WTC11 (cell line): ENCODE results near the gene NT5C. TPM values are rescaled to one million over a fixed set of nuclear protein-coding genes. Genes with fewer than 3 reads are reported as not detected.
A peak's percentile ranks its signal among the peaks of the same experiment; 100 is the strongest.

Experiments
- ATAC-seq: fragments of 200-7000 bp; cut with Tn5 transposase; 2 replicates; pipeline ENCODE4 v1.10.0; 2021; ENCODE audit warnings: mild to moderate bottlenecking, moderate library complexity
- CTCF ChIA-PET: fragments of 300-600 bp; sonication (Branson Sonifier 250); formaldehyde crosslinking; loops from one replicate; lab custom pipeline; 2021; ENCODE audit warnings: antibody characterized with exemption; lab: Charles Lee
- POLR2A ChIA-PET: fragments of 350-600 bp; sonication (Branson Sonifier 250); formaldehyde crosslinking; loops from one replicate; lab custom pipeline; 2021; ENCODE audit warnings: antibody characterized with exemption; lab: Charles Lee
- DNase-seq: peaks from one replicate; pipeline ENCODE4 v3.0.0; 2021; ENCODE audit warnings: low spot score
- H3K27ac Mint-ChIP-seq: 2 replicates; pipeline ENCODE4 v1.8.0; 2021; ENCODE audit warnings: mixed read lengths
- H3K27me3 Mint-ChIP-seq: 2 replicates; pipeline ENCODE4 v1.8.0; 2021; ENCODE audit warnings: low read depth, mild to moderate bottlenecking, moderate library complexity, mixed read lengths
- H3K36me3 Mint-ChIP-seq: 2 replicates; pipeline ENCODE4 v1.8.0; 2021; ENCODE audit warnings: mixed read lengths
- H3K4me1 Mint-ChIP-seq: 2 replicates; pipeline ENCODE4 v1.8.0; 2022; ENCODE audit warnings: mixed read lengths
- H3K4me3 Mint-ChIP-seq: 2 replicates; pipeline ENCODE4 v1.8.0; 2021; ENCODE audit warnings: mild to moderate bottlenecking, moderate library complexity, mixed read lengths
- H3K9me3 Mint-ChIP-seq: 2 replicates; pipeline ENCODE4 v1.8.0; 2021; ENCODE audit warnings: mixed read lengths
- CBFB ChIP-seq: sonication (generic); formaldehyde crosslinking; IDR thresholded peaks from 2 replicates; pipeline ENCODE4 v1.8.1; 2022; ENCODE audit warnings: mild to moderate bottlenecking, low read depth, missing genetic modification reagents
- ESRRA ChIP-seq: sonication (generic); formaldehyde crosslinking; IDR thresholded peaks from 2 replicates; pipeline ENCODE4 v1.8.1; 2022; ENCODE audit warnings: mild to moderate bottlenecking, missing genetic modification reagents, borderline replicate concordance
- ETV6 ChIP-seq: sonication (generic); formaldehyde crosslinking; IDR thresholded peaks from 2 replicates; pipeline ENCODE4 v1.8.1; 2022; ENCODE audit warnings: mild to moderate bottlenecking, missing genetic modification reagents
- FOXJ3 ChIP-seq: sonication (generic); formaldehyde crosslinking; IDR thresholded peaks from 2 replicates; pipeline ENCODE4 v1.9.0; 2021; ENCODE audit warnings: missing genetic modification reagents, mild to moderate bottlenecking, borderline replicate concordance
- FOXP1 ChIP-seq: sonication (generic); formaldehyde crosslinking; IDR thresholded peaks from 2 replicates; pipeline ENCODE4 v1.8.0; 2022; ENCODE audit warnings: missing genetic modification reagents, mild to moderate bottlenecking, moderate library complexity, borderline replicate concordance
- IRF2 ChIP-seq: sonication (generic); formaldehyde crosslinking; IDR thresholded peaks from 2 replicates; pipeline ENCODE4 v1.8.0; 2022; ENCODE audit warnings: low read depth, missing genetic modification reagents, borderline replicate concordance
- RELA ChIP-seq: sonication (generic); formaldehyde crosslinking; IDR thresholded peaks from 2 replicates; pipeline ENCODE4 v1.8.1; 2022; ENCODE audit warnings: missing genetic modification reagents, mild to moderate bottlenecking, borderline replicate concordance
- TP53 ChIP-seq: sonication (generic); formaldehyde crosslinking; IDR thresholded peaks from 2 replicates; pipeline ENCODE4 v1.8.1; 2023; ENCODE audit warnings: mild to moderate bottlenecking, missing genetic modification reagents
- ZBTB21 ChIP-seq: sonication (generic); formaldehyde crosslinking; IDR thresholded peaks from 2 replicates; pipeline ENCODE4 v1.8.1; 2023; ENCODE audit warnings: mild to moderate bottlenecking, missing genetic modification reagents, borderline replicate concordance
- ZNF121 ChIP-seq: sonication (generic); formaldehyde crosslinking; IDR thresholded peaks from 2 replicates; pipeline ENCODE4 v1.8.0; 2023; ENCODE audit warnings: missing genetic modification reagents
- ZNF396 ChIP-seq: fragments of 250-450 bp; sonication (Bioruptor Pico); IDR thresholded peaks from 2 replicates; pipeline ENCODE4 v1.8.0; 2021; ENCODE audit warnings: mild to moderate bottlenecking, moderate library complexity, borderline replicate concordance
- ZNF423 ChIP-seq: fragments of 250-450 bp; sonication (Bioruptor Pico); IDR thresholded peaks from 2 replicates; pipeline ENCODE4 v2.1.2; 2022; ENCODE audit warnings: mild to moderate bottlenecking, moderate library complexity
- total RNA-seq: library from RNA; stranded (reverse); gene quantifications from 3 replicates; pipeline ENCODE4 v1.2.3, GENCODE V29; 2021
- TF ChIP-seq, protein P1 (sequence below): fragments of 250-450 bp; sonication (Bioruptor Pico); conservative IDR thresholded peaks from 2 replicates; pipeline ENCODE4 v1.9.0; 2021; ENCODE audit warnings: mild to moderate bottlenecking
- TF ChIP-seq, protein P2 (sequence below): sonication (generic); formaldehyde crosslinking; IDR thresholded peaks from 2 replicates; pipeline ENCODE4 v1.8.1; 2023; ENCODE audit warnings: mild to moderate bottlenecking, missing genetic modification reagents, moderate library complexity
- TF ChIP-seq, protein P3 (sequence below): sonication (generic); formaldehyde crosslinking; IDR thresholded peaks from 2 replicates; pipeline ENCODE4 v1.8.1; 2022; ENCODE audit warnings: mild to moderate bottlenecking, missing genetic modification reagents, moderate library complexity, borderline replicate concordance
- TF ChIP-seq, protein P4 (sequence below): fragments of 250-450 bp; sonication (Bioruptor Pico); IDR thresholded peaks from 2 replicates; pipeline ENCODE4 v1.9.0; 2021; ENCODE audit warnings: mild to moderate bottlenecking, borderline replicate concordance
- TF ChIP-seq, protein P5 (sequence below): sonication (generic); formaldehyde crosslinking; IDR thresholded peaks from 2 replicates; pipeline ENCODE4 v1.8.1; 2023; ENCODE audit warnings: mild to moderate bottlenecking, missing genetic modification reagents
- TF ChIP-seq, protein P6 (sequence below): sonication (generic); formaldehyde crosslinking; IDR thresholded peaks from 2 replicates; pipeline ENCODE4 v1.8.1; 2022; ENCODE audit warnings: missing genetic modification reagents, borderline replicate concordance
- TF ChIP-seq, protein P7 (sequence below): sonication (generic); formaldehyde crosslinking; IDR thresholded peaks from 2 replicates; pipeline ENCODE4 v1.8.0; 2022; ENCODE audit warnings: mild to moderate bottlenecking, missing genetic modification reagents

Gene NT5C
- total RNA-seq, 1 experiment from 2014 or later: 91.0 TPM

DNA sequence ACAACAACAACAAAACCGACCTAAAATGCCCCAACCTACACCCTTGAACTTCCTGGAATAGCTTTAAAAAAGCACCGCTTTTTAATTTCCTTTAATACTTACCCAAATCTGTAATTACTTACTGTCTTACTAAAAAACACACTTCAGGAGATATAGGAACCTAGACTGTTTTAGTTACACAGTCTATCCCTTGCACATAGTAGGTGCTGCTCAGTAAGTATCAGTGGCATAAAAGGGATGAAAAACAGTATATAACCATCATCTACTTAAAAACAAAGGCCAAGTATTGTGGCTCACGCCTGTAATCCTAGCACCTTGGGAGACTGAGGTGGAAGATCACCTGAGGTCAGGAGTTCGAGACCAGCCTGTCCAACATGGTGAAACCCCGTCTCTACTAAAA lies 45.1 kb upstream of the NT5C start:
- H3K36me3 Mint-ChIP-seq: peaks cover 68% of the 10 kb centered on the region
- CTCF ChIA-PET: interaction anchor here (0.6 to 1.5 kb wide), 3 partner anchors 25 to 122 kb away, joined by 3 to 7 read pairs (median 3); partner anchors contain the start of gene MIF4GD
- peaks cover 13% of the 10 kb centered on the region for H3K4me1 Mint-ChIP-seq
- TF ChIP-seq, protein P1, sequence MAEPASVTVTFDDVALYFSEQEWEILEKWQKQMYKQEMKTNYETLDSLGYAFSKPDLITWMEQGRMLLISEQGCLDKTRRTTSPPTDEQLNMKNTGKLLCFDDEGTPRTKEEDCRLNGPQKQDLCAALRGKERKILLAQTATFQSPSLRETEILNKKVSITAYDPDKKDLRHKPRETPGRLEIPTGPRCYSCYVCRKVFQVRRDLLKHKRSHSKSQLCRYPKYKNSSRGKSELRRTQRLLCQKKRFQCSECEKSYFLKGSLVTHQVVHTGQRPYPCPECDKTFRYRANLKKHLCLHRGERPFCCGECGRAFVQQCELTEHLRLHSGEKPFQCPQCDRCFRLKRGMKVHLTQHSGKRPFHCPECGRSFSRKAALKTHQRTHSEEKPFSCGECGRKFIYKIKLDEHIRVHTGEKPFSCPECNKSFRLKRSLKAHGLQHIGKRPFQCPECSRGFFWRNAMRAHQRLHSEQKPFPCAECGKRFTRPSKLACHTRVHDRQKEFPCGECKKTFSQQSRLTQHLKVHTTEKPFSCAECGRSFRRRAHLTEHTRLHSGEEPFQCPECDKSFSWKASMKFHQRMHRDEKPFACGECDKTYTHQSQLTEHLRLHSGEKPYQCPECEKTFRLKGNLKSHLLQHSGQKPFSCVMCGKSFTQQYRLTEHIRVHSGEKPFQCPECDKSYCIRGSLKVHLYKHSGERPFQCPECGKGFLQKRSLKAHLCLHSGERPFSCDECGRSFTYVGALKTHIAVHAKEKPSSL: no peak
- no peak for TF ChIP-seq ZNF121 (CRISPR knock-in tag)
- no peak for TF ChIP-seq ESRRA (CRISPR knock-in tag)
- no peak for TF ChIP-seq FOXJ3 (CRISPR knock-in tag)
- TF ChIP-seq, protein P2, sequence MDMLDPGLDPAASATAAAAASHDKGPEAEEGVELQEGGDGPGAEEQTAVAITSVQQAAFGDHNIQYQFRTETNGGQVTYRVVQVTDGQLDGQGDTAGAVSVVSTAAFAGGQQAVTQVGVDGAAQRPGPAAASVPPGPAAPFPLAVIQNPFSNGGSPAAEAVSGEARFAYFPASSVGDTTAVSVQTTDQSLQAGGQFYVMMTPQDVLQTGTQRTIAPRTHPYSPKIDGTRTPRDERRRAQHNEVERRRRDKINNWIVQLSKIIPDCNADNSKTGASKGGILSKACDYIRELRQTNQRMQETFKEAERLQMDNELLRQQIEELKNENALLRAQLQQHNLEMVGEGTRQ: no peak
- TF ChIP-seq ZBTB21 (CRISPR knock-in tag): no peak
- TF ChIP-seq, protein P3, sequence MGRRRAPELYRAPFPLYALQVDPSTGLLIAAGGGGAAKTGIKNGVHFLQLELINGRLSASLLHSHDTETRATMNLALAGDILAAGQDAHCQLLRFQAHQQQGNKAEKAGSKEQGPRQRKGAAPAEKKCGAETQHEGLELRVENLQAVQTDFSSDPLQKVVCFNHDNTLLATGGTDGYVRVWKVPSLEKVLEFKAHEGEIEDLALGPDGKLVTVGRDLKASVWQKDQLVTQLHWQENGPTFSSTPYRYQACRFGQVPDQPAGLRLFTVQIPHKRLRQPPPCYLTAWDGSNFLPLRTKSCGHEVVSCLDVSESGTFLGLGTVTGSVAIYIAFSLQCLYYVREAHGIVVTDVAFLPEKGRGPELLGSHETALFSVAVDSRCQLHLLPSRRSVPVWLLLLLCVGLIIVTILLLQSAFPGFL: no peak
- TF ChIP-seq, protein P4, sequence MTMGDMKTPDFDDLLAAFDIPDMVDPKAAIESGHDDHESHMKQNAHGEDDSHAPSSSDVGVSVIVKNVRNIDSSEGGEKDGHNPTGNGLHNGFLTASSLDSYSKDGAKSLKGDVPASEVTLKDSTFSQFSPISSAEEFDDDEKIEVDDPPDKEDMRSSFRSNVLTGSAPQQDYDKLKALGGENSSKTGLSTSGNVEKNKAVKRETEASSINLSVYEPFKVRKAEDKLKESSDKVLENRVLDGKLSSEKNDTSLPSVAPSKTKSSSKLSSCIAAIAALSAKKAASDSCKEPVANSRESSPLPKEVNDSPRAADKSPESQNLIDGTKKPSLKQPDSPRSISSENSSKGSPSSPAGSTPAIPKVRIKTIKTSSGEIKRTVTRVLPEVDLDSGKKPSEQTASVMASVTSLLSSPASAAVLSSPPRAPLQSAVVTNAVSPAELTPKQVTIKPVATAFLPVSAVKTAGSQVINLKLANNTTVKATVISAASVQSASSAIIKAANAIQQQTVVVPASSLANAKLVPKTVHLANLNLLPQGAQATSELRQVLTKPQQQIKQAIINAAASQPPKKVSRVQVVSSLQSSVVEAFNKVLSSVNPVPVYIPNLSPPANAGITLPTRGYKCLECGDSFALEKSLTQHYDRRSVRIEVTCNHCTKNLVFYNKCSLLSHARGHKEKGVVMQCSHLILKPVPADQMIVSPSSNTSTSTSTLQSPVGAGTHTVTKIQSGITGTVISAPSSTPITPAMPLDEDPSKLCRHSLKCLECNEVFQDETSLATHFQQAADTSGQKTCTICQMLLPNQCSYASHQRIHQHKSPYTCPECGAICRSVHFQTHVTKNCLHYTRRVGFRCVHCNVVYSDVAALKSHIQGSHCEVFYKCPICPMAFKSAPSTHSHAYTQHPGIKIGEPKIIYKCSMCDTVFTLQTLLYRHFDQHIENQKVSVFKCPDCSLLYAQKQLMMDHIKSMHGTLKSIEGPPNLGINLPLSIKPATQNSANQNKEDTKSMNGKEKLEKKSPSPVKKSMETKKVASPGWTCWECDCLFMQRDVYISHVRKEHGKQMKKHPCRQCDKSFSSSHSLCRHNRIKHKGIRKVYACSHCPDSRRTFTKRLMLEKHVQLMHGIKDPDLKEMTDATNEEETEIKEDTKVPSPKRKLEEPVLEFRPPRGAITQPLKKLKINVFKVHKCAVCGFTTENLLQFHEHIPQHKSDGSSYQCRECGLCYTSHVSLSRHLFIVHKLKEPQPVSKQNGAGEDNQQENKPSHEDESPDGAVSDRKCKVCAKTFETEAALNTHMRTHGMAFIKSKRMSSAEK (CRISPR knock-in tag): no peak
- TF ChIP-seq IRF2: no peak
- TF ChIP-seq ETV6 (CRISPR knock-in tag): no peak
- no peak for TF ChIP-seq ZNF396 (CRISPR knock-in tag)
- H3K9me3 Mint-ChIP-seq: no peaks in the 10 kb centered on the region
- DNase-seq (no peak), ATAC-seq (no peak)
- POLR2A ChIA-PET: interaction anchor here (0.7 kb wide), 1 partner anchor 25 kb away, joined by 3 read pairs; no protein-coding TSS in a partner anchor
- H3K4me3 Mint-ChIP-seq: no peak overlapping the region
- H3K27ac Mint-ChIP-seq: peak overlapping the region; percentile 82
- no peaks in the 10 kb centered on the region for H3K27me3 Mint-ChIP-seq

DNA sequence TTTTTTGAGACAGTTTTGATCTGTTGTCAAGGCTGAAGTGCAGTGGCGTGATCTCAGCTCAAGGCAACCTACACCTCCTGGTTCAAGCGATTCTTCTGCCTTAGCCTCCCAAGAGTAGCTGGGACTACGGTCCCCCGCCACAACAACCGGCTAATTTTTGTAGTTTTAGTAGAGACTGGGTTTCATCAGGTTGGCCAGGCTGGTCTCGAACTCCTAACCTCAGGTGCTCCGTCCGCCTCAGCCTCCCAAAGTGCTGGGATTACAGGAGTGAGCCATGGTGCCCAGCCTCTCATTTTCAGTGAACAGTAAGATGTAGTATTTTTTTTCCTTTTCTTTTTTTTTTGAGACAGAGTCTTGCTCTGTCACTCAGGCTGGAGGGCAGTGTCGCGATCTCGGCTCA lies 43.5 kb upstream of the NT5C start:
- peaks cover 60% of the 10 kb centered on the region for H3K36me3 Mint-ChIP-seq
- ATAC-seq (no peak), DNase-seq (no peak)
- no peaks in the 10 kb centered on the region for H3K27me3 Mint-ChIP-seq
- peaks cover 3% of the 10 kb centered on the region; the same call in 1 of the 2 replicates for H3K4me1 Mint-ChIP-seq
- no peaks in the 10 kb centered on the region for H3K9me3 Mint-ChIP-seq
- H3K27ac Mint-ChIP-seq: peak overlapping the region; percentile 70; the same call in 1 of the 2 replicates
- ChIA-PET POLR2A (no interaction called here), CTCF (interaction anchor here (1.5 kb wide), 1 partner anchor 27 kb away, joined by 7 read pairs; no protein-coding TSS in a partner anchor)
- H3K4me3 Mint-ChIP-seq: no peak overlapping the region
- TF ChIP-seq RELA (CRISPR knock-in tag) (no peak), ZNF423 (CRISPR knock-in tag) (no peak), CBFB (CRISPR knock-in tag) (no peak), TP53 (no peak), ETV6 (CRISPR knock-in tag) (no peak), FOXP1 (no peak)
- TF ChIP-seq, protein P5, sequence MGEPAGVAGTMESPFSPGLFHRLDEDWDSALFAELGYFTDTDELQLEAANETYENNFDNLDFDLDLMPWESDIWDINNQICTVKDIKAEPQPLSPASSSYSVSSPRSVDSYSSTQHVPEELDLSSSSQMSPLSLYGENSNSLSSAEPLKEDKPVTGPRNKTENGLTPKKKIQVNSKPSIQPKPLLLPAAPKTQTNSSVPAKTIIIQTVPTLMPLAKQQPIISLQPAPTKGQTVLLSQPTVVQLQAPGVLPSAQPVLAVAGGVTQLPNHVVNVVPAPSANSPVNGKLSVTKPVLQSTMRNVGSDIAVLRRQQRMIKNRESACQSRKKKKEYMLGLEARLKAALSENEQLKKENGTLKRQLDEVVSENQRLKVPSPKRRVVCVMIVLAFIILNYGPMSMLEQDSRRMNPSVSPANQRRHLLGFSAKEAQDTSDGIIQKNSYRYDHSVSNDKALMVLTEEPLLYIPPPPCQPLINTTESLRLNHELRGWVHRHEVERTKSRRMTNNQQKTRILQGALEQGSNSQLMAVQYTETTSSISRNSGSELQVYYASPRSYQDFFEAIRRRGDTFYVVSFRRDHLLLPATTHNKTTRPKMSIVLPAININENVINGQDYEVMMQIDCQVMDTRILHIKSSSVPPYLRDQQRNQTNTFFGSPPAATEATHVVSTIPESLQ (CRISPR knock-in tag): no peak
- TF ChIP-seq, protein P6, sequence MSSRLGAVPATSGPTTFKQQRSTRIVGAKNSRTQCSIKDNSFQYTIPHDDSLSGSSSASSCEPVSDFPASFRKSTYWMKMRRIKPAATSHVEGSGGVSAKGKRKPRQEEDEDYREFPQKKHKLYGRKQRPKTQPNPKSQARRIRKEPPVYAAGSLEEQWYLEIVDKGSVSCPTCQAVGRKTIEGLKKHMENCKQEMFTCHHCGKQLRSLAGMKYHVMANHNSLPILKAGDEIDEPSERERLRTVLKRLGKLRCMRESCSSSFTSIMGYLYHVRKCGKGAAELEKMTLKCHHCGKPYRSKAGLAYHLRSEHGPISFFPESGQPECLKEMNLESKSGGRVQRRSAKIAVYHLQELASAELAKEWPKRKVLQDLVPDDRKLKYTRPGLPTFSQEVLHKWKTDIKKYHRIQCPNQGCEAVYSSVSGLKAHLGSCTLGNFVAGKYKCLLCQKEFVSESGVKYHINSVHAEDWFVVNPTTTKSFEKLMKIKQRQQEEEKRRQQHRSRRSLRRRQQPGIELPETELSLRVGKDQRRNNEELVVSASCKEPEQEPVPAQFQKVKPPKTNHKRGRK (CRISPR knock-in tag): no peak
- TF ChIP-seq, protein P7, sequence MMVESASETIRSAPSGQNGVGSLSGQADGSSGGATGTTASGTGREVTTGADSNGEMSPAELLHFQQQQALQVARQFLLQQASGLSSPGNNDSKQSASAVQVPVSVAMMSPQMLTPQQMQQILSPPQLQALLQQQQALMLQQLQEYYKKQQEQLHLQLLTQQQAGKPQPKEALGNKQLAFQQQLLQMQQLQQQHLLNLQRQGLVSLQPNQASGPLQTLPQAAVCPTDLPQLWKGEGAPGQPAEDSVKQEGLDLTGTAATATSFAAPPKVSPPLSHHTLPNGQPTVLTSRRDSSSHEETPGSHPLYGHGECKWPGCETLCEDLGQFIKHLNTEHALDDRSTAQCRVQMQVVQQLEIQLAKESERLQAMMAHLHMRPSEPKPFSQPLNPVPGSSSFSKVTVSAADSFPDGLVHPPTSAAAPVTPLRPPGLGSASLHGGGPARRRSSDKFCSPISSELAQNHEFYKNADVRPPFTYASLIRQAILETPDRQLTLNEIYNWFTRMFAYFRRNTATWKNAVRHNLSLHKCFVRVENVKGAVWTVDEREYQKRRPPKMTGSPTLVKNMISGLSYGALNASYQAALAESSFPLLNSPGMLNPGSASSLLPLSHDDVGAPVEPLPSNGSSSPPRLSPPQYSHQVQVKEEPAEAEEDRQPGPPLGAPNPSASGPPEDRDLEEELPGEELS (CRISPR knock-in tag): no peak
- TF ChIP-seq, protein P3: no peak
